GM19397 (cell line): ENCODE measurements around the gene PCDHGB3.
"Not testable (repeated sequence)": the region's sequence is repeated elsewhere in the genome, so short reads cannot be mapped to it uniquely, and the experiment has no call there.

Experiments used
- ATAC-seq: cut with Tn5 transposase; IDR thresholded peaks from one replicate; pipeline ENCODE4 v1.9.1; 2021; ENCODE audit warnings: mild to moderate bottlenecking, moderate library complexity; ENCODE audit not compliant: unreplicated experiment

The PCDHGB3 gene

GRCh38 chr5:141389153-141390042 lies 19.4 kb downstream of the PCDHGB3 start:
- ATAC-seq: no peak

- no peak for ATAC-seq
Observed at GRCh38 chr5:141392429-141393198, 22.6 kb downstream of the PCDHGB3 start, which contains the start of gene PCDHGA8. PCDHGA8 (plus strand) TSS chr5:141392633; CDS start chr5:141392814, 181 bp downstream.

GRCh38 chr5:141393267-141393666 lies 23.2 kb downstream of the PCDHGB3 start:
- ATAC-seq: no peak

- not testable (repeated sequence) for ATAC-seq
Observed at GRCh38 chr5:141394401-141395187, 24.6 kb downstream of the PCDHGB3 start.

GRCh38 chr5:141397756-141398551 lies 27.9 kb downstream of the PCDHGB3 start, which contains the start of gene PCDHGB5:
PCDHGB5 (plus strand) TSS chr5:141397947; CDS start chr5:141398128, 181 bp downstream.
- ATAC-seq: peak; percentile 96

GRCh38 chr5:141398608-141399007 lies 28.6 kb downstream of the PCDHGB3 start:
- no peak for ATAC-seq

GRCh38 chr5:141399555-141400258 lies 29.7 kb downstream of the PCDHGB3 start:
- ATAC-seq: no peak

GRCh38 chr5:141402553-141403243 lies 32.7 kb downstream of the PCDHGB3 start, which contains the start of gene PCDHGA9:
PCDHGA9 (plus strand) TSS chr5:141402778; CDS start chr5:141402953, 175 bp downstream.
- ATAC-seq: no peak

GRCh38 chr5:141403387-141403786 lies 33.3 kb downstream of the PCDHGB3 start:
- ATAC-seq: no peak

GRCh38 chr5:141407790-141408505 lies 37.9 kb downstream of the PCDHGB3 start, which contains the start of gene PCDHGB6:
PCDHGB6 (plus strand) TSS chr5:141408021; CDS start chr5:141408203, 182 bp downstream.
- ATAC-seq: not testable (repeated sequence)

- ATAC-seq: no peak
Observed at GRCh38 chr5:141409598-141410306, 39.7 kb downstream of the PCDHGB3 start.

- no peak for ATAC-seq
Observed at GRCh38 chr5:141411575-141411974, 41.5 kb downstream of the PCDHGB3 start.

GRCh38 chr5:141412854-141413539 lies 43.0 kb downstream of the PCDHGB3 start, which contains the start of gene PCDHGA10:
PCDHGA10 (plus strand) TSS chr5:141412987; CDS start chr5:141413176, 189 bp downstream.
- ATAC-seq: peak; percentile 72

GRCh38 chr5:141413540-141414069 lies 43.6 kb downstream of the PCDHGB3 start:
- no peak for ATAC-seq

GRCh38 chr5:141414548-141415274 lies 44.7 kb downstream of the PCDHGB3 start:
- not testable (repeated sequence) for ATAC-seq

GRCh38 chr5:141415275-141415618 lies 45.2 kb downstream of the PCDHGB3 start:
- ATAC-seq: not testable (repeated sequence)
